Type B pancreatic cell (in vitro differentiated cells): Measurements from ENCODE around the gene DLST. TPM values are rescaled to one million over a fixed set of nuclear protein-coding genes. Genes with fewer than 3 reads are reported as not detected.

ENCODE experiments used
- DNase-seq: peaks from one replicate; pipeline ENCODE4 v3.0.0; 2021; ENCODE audit warnings: mixed read lengths; ENCODE audit not compliant: unreplicated experiment; ENCODE audit errors: extremely low spot score
- H3K27ac Mint-ChIP-seq: 2 replicates; pipeline ENCODE4 v1.8.0; 2021; ENCODE audit warnings: mild to moderate bottlenecking, mixed read lengths
- H3K27me3 Mint-ChIP-seq: 2 replicates; pipeline ENCODE4 v1.8.0; 2021; ENCODE audit warnings: mixed read lengths
- H3K36me3 Mint-ChIP-seq: 2 replicates; pipeline ENCODE4 v1.8.0; 2021; ENCODE audit warnings: mixed read lengths
- H3K4me1 Mint-ChIP-seq: one replicate; pipeline ENCODE4 v1.8.0; 2021; ENCODE audit warnings: mixed read lengths; ENCODE audit not compliant: unreplicated experiment
- H3K4me3 Mint-ChIP-seq: 2 replicates; pipeline ENCODE4 v1.8.0; 2021; ENCODE audit warnings: mild to moderate bottlenecking, mixed read lengths
- H3K9me3 Mint-ChIP-seq: 2 replicates; pipeline ENCODE4 v1.8.0; 2021; ENCODE audit warnings: mixed read lengths
- CTCF ChIP-seq: fragments of 200-600 bp; sonication (generic); conservative IDR thresholded peaks from 2 replicates; pipeline ENCODE4 v1.5.0; 2021; ENCODE audit warnings: antibody characterized with exemption, mild to moderate bottlenecking
- total RNA-seq: library from RNA; stranded (reverse); gene quantifications from 2 replicates; pipeline ENCODE4 v1.2.1, GENCODE V29; 2021; ENCODE audit warnings: low replicate concordance

The DLST gene
- total RNA-seq, 1 donor from 2014 or later, result 97.2 TPM

- DNase-seq, result no peak
- peaks cover 8% of the 10 kb centered on the region for H3K4me1 Mint-ChIP-seq
- H3K9me3 Mint-ChIP-seq, result no peaks in the 10 kb centered on the region
- H3K36me3 Mint-ChIP-seq, result no peaks in the 10 kb centered on the region
- no peak overlapping the region for H3K27ac Mint-ChIP-seq
- H3K27me3 Mint-ChIP-seq, result peaks cover 27% of the 10 kb centered on the region
- no peak overlapping the region for H3K4me3 Mint-ChIP-seq
- no peak for TF ChIP-seq CTCF
Measured at GRCh38 chr14:74920281-74920680, 38.6 kb downstream of the DLST start.

GRCh38 chr14:74921053-74921620, 39.4 kb downstream of the DLST start:
- Mint-ChIP-seq H3K4me3 (no peak overlapping the region), H3K27ac (no peak overlapping the region), H3K27me3 (peaks cover 29% of the 10 kb centered on the region), H3K4me1 (peaks cover 5% of the 10 kb centered on the region), H3K9me3 (no peaks in the 10 kb centered on the region), H3K36me3 (no peaks in the 10 kb centered on the region)
- DNase-seq, result no peak
- TF ChIP-seq CTCF, result no peak

GRCh38 chr14:74921987-74922751, 40.5 kb downstream of the DLST start:
- Mint-ChIP-seq H3K4me3 (peak overlapping the region; percentile 84), H3K9me3 (no peaks in the 10 kb centered on the region), H3K27ac (no peak overlapping the region), H3K4me1 (no peaks in the 10 kb centered on the region), H3K36me3 (no peaks in the 10 kb centered on the region), H3K27me3 (peaks cover 38% of the 10 kb centered on the region)
- no peak for TF ChIP-seq CTCF
- DNase-seq, result no peak

- Mint-ChIP-seq H3K4me1 (no peaks in the 10 kb centered on the region), H3K4me3 (peak within 1 kb of the TSS; percentile 84), H3K9me3 (no peaks in the 10 kb centered on the region), H3K27me3 (peaks cover 45% of the 10 kb centered on the region), H3K36me3 (no peaks in the 10 kb centered on the region), H3K27ac (no peak within 1 kb of the TSS)
- peak; percentile 81 for DNase-seq
- TF ChIP-seq CTCF, result no peak
Measured at GRCh38 chr14:74922752-74923401, 41.2 kb downstream of the DLST start, which contains the start of gene RPS6KL1. TSS of gene RPS6KL1 (minus strand) at chr14:74923260. CDS start at chr14:74921541, 1,719 bp downstream.

GRCh38 chr14:74924061-74924460, 42.3 kb downstream of the DLST start:
- Mint-ChIP-seq H3K4me3 (peak overlapping the region; percentile 2), H3K27ac (no peak overlapping the region), H3K36me3 (no peaks in the 10 kb centered on the region), H3K27me3 (peaks cover 47% of the 10 kb centered on the region), H3K4me1 (no peaks in the 10 kb centered on the region), H3K9me3 (no peaks in the 10 kb centered on the region)
- no peak for DNase-seq
- no peak for TF ChIP-seq CTCF
